ENCODE measurements around the gene SLC15A4. TPM values are rescaled to one million over a fixed set of nuclear protein-coding genes. Genes with fewer than 3 reads are reported as not detected.

The SLC15A4 gene
- total and polyA plus RNA-seq, 2 of the 4 experiments (the other 2 are of a cell fraction) = 15.4 to 21.9 TPM

- peaks cover 24 to 36% of the 10 kb centered on the region in 2 experiments for H3K79me1 ChIP-seq (ENCODE audit: low read depth in 1 of 2, low read length in 2 of 2)
- no TSS peak for BruUV-seq (replicated peaks)
- H3K18ac ChIP-seq (ENCODE audit: low read depth, low read length) = no peak overlapping the region
- DNase-seq (no peak), ATAC-seq (ENCODE audit: low read depth) (no peak)
- peaks cover 2% of the 10 kb centered on the region; the same call in 1 of the 2 replicates for H3K9me3 ChIP-seq (ENCODE audit: control insufficient read depth, insufficient read depth, low read length)
- dilution Hi-C loops (cut with HindIII; ENCODE audit: low sequenced_read_pairs, unreplicated experiment) = no loop called here
- TF ChIP-seq MAFK (IDR thresholded peaks at IDR 0.05; ENCODE audit: low read depth, low read length) (no peak), RCOR1 (IDR thresholded peaks at IDR 0.05; ENCODE audit: insufficient replicate concordance, low read length) (no peak), MAZ (IDR thresholded peaks at IDR 0.05; ENCODE audit: borderline replicate concordance, low read depth, low read length) (no peak), MXI1 (IDR thresholded peaks at IDR 0.05; ENCODE audit: borderline replicate concordance, low read depth, low read length) (no peak), FOS (IDR thresholded peaks at IDR 0.05; ENCODE audit: low read depth, low read length) (no peak), CTCF (conservative IDR thresholded peaks at IDR 0.05; ENCODE audit: low read depth, low read length) (no peak), NFE2L2 (IDR thresholded peaks at IDR 0.05; ENCODE audit: low read depth, low read length) (no peak), USF2 (IDR thresholded peaks at IDR 0.05; ENCODE audit: low read depth, low read length) (no peak), SMC3 (IDR thresholded peaks at IDR 0.05; ENCODE audit: low read depth, low read length) (no peak), CEBPB (IDR thresholded peaks at IDR 0.05; ENCODE audit: low read depth, low read length) (no peak), BHLHE40 (IDR thresholded peaks at IDR 0.05; ENCODE audit: low read depth, low read length) (no peak), RFX5 (IDR thresholded peaks at IDR 0.05; ENCODE audit: low read depth, low read length) (no peak)
- WGBS, 2 experiments (ENCODE audit: extremely low coverage in 2 of 2, insufficient read length in 1 of 2) = no CpG with 5 or more reads among the region's 13 CpGs
- in situ Hi-C loops (cut with MboI; ENCODE audit: low sequenced_read_pairs) = no loop called here
- H3K4me3 ChIP-seq (ENCODE audit: insufficient read depth, low read depth, low read length) = no peak overlapping the region
- no peak overlapping the region for H3K56ac ChIP-seq (ENCODE audit: extremely low read depth, insufficient read depth, low read length)
- H2BK120ac ChIP-seq (ENCODE audit: low read depth, low read length) = no peak overlapping the region
- intact Hi-C loops (cut with micrococcal nuclease) = no loop called here
- no peak overlapping the region for H2BK15ac ChIP-seq (ENCODE audit: low read depth, low read length)
- peak overlapping the region; percentile 24; the same call in 1 of the 2 replicates for H2AK5ac ChIP-seq (ENCODE audit: low read depth, low read length)
- no peak overlapping the region; the same call in 1 of the 2 replicates for H3K14ac ChIP-seq (replicated peaks; ENCODE audit: low read depth, low read length)
- no peak overlapping the region for H3K23ac ChIP-seq (ENCODE audit: low read depth, low read length)
- no peak overlapping the region for H2AFZ ChIP-seq (replicated peaks; ENCODE audit: low read length, poor library complexity)
- peaks cover 9% of the 10 kb centered on the region for H3K4me1 ChIP-seq (ENCODE audit: control insufficient read depth, insufficient read depth, low read length)
- no peak overlapping the region for H3K9ac ChIP-seq (ENCODE audit: low read depth, low read length)
- H2BK5ac ChIP-seq (ENCODE audit: low read depth, low read length, poor library complexity, severe bottlenecking) = no peak overlapping the region
- POLR2A ChIA-PET (ENCODE audit: unreplicated experiment) = no interaction called here
- peak overlapping the region in 1 of 2 experiments; percentile 55; a peak in 2 of 4 replicates for H4K8ac ChIP-seq (ENCODE audit: low read depth in 2 of 2, low read length in 2 of 2)
- no peak overlapping the region for H3K4me2 ChIP-seq (ENCODE audit: low read depth, low read length)
- H3K4ac ChIP-seq (ENCODE audit: low read depth, low read length) = no peak overlapping the region; the same call in 1 of the 2 replicates
- H2AK9ac ChIP-seq (replicated peaks; ENCODE audit: low read depth, low read length, poor library complexity) = no peak overlapping the region
- H4K91ac ChIP-seq (ENCODE audit: insufficient read depth, low read depth, low read length) = no peak overlapping the region
- peaks cover 11% of the 10 kb centered on the region for H4K20me1 ChIP-seq (ENCODE audit: insufficient read depth, low read length)
- H3K9me1 ChIP-seq (ENCODE audit: insufficient read depth, low read length) = peaks cover 11% of the 10 kb centered on the region; the same call in 1 of the 2 replicates
- peaks cover 28% of the 10 kb centered on the region for H3K36me3 ChIP-seq (ENCODE audit: control insufficient read depth, insufficient read depth, low read length)
- CTCF ChIA-PET = no interaction called here
- no peaks in the 10 kb centered on the region for H3K27me3 ChIP-seq (ENCODE audit: control insufficient read depth, insufficient read depth, low read length)
- peak overlapping the region; percentile 53; the same call in 1 of the 2 replicates for H2BK20ac ChIP-seq (ENCODE audit: low read depth, low read length)
- H4K5ac ChIP-seq (ENCODE audit: low read depth, low read length) = no peak overlapping the region
- no peak overlapping the region for H3K27ac ChIP-seq (ENCODE audit: insufficient read depth, low read length)
These were observed 21.0 kb downstream of the SLC15A4 start for GRCh38 chr12:128802756-128803155.

All from IMR-90 (cell line).